EH (cell line): ENCODE measurements around the gene PRELP.

ENCODE experiments used
- DNase-seq: peaks from one replicate; pipeline ENCODE4 v3.0.0-alpha.2; 2015; ENCODE audit warnings: low read depth

Gene PRELP

GRCh38 chr1:203453616-203454015 is 22.0 kb upstream of the PRELP start:
- no peak for DNase-seq

- DNase-seq: peak; percentile 79
Observed at GRCh38 chr1:203454986-203455471, 20.6 kb upstream of the PRELP start.

- no peak for DNase-seq
Observed at GRCh38 chr1:203455706-203456105, 19.9 kb upstream of the PRELP start.

- no peak for DNase-seq
Observed at GRCh38 chr1:203456577-203456976, 19.0 kb upstream of the PRELP start.

GRCh38 chr1:203458078-203458477 is 17.5 kb upstream of the PRELP start:
- no peak for DNase-seq

GRCh38 chr1:203459671-203460201 is 15.9 kb upstream of the PRELP start:
- DNase-seq: no peak

- DNase-seq: no peak
Observed at GRCh38 chr1:203461717-203462116, 13.9 kb upstream of the PRELP start.

GRCh38 chr1:203462143-203462542 is 13.5 kb upstream of the PRELP start:
- DNase-seq: no peak

GRCh38 chr1:203462878-203463277 is 12.7 kb upstream of the PRELP start:
- peak; percentile 93 for DNase-seq

GRCh38 chr1:203463469-203464062 is 12.0 kb upstream of the PRELP start:
- peak; percentile 90 for DNase-seq

- DNase-seq: peak; percentile 61
Observed at GRCh38 chr1:203464226-203464625, 11.4 kb upstream of the PRELP start.

GRCh38 chr1:203464743-203465142 is 10.9 kb upstream of the PRELP start:
- no peak for DNase-seq

- DNase-seq: no peak
Observed at GRCh38 chr1:203465146-203465798, 10.3 kb upstream of the PRELP start.

- DNase-seq: no peak
Observed at GRCh38 chr1:203465948-203466347, 9.7 kb upstream of the PRELP start.

- DNase-seq: peak; percentile 50
Observed at GRCh38 chr1:203466906-203467549, 8.6 kb upstream of the PRELP start.

GRCh38 chr1:203467550-203467921 is 8.1 kb upstream of the PRELP start:
- DNase-seq: no peak

- DNase-seq: no peak
Observed at GRCh38 chr1:203468326-203468725, 7.3 kb upstream of the PRELP start.

- no peak for DNase-seq
Observed at GRCh38 chr1:203470240-203470639, 5.4 kb upstream of the PRELP start.

GRCh38 chr1:203471841-203472240 is 3.8 kb upstream of the PRELP start:
- DNase-seq: no peak

GRCh38 chr1:203473281-203473680 is 2.3 kb upstream of the PRELP start:
- DNase-seq: no peak

GRCh38 chr1:203473781-203474305 is 1.8 kb upstream of the PRELP start:
- DNase-seq: no peak

- DNase-seq: peak; percentile 20
Observed at GRCh38 chr1:203476216-203476814, 709 bp downstream of the PRELP start.
